HG03039 (cell line): ENCODE data around the gene HFM1.
"Not testable (repeated sequence)": the region's sequence is repeated elsewhere in the genome, so short reads cannot be mapped to it uniquely, and the experiment has no call there.

Experiments
- ATAC-seq: cut with Tn5 transposase; IDR thresholded peaks from one replicate; pipeline ENCODE4 v1.9.1; 2021; ENCODE audit warnings: mild to moderate bottlenecking, moderate library complexity; ENCODE audit not compliant: unreplicated experiment

HFM1 gene

GRCh38 chr1:91381844-91382243 lies 22.8 kb downstream of the HFM1 start:
- no peak for ATAC-seq

- ATAC-seq, result no peak
These were observed 30.6 kb downstream of the HFM1 start for GRCh38 chr1:91374086-91374485.

GRCh38 chr1:91372230-91372629 lies 32.4 kb downstream of the HFM1 start:
- ATAC-seq, result not testable (repeated sequence)

GRCh38 chr1:91349524-91349923 lies 55.1 kb downstream of the HFM1 start:
- ATAC-seq, result no peak

- no peak for ATAC-seq
These were observed 57.8 kb downstream of the HFM1 start for GRCh38 chr1:91346824-91347223.

- ATAC-seq, result no peak
These were observed 59.1 kb downstream of the HFM1 start for GRCh38 chr1:91345395-91346005.

GRCh38 chr1:91338501-91338900 lies 66.1 kb downstream of the HFM1 start:
- ATAC-seq, result no peak

- ATAC-seq, result no peak
These were observed 69.0 kb downstream of the HFM1 start for GRCh38 chr1:91335603-91336002.

- ATAC-seq, result no peak
These were observed 69.8 kb downstream of the HFM1 start for GRCh38 chr1:91334856-91335255.

- no peak for ATAC-seq
These were observed 79.2 kb downstream of the HFM1 start for GRCh38 chr1:91325456-91325855.

GRCh38 chr1:91314643-91315042 lies 90.0 kb downstream of the HFM1 start:
- ATAC-seq, result no peak

GRCh38 chr1:91311672-91312071 lies 93.0 kb downstream of the HFM1 start:
- ATAC-seq, result no peak

GRCh38 chr1:91308544-91308943 lies 96.1 kb downstream of the HFM1 start:
- ATAC-seq, result no peak

GRCh38 chr1:91307784-91308409 lies 96.7 kb downstream of the HFM1 start:
- ATAC-seq, result no peak

- ATAC-seq, result no peak
These were observed 101.5 kb downstream of the HFM1 start for GRCh38 chr1:91303165-91303564.

- ATAC-seq, result not testable (repeated sequence)
These were observed 115.6 kb downstream of the HFM1 start for GRCh38 chr1:91288843-91289553.

- not testable (repeated sequence) for ATAC-seq
These were observed 117.7 kb downstream of the HFM1 start for GRCh38 chr1:91286962-91287317.

- ATAC-seq, result not testable (repeated sequence)
These were observed 118.2 kb downstream of the HFM1 start for GRCh38 chr1:91286259-91286961.

GRCh38 chr1:91283421-91283726 lies 121.3 kb downstream of the HFM1 start:
- ATAC-seq, result no peak

- no peak for ATAC-seq
These were observed 121.8 kb downstream of the HFM1 start for GRCh38 chr1:91282695-91283420.

GRCh38 chr1:91281782-91282181 lies 122.9 kb downstream of the HFM1 start:
- ATAC-seq, result no peak
